ENCODE results near the gene APOB.

DNA sequence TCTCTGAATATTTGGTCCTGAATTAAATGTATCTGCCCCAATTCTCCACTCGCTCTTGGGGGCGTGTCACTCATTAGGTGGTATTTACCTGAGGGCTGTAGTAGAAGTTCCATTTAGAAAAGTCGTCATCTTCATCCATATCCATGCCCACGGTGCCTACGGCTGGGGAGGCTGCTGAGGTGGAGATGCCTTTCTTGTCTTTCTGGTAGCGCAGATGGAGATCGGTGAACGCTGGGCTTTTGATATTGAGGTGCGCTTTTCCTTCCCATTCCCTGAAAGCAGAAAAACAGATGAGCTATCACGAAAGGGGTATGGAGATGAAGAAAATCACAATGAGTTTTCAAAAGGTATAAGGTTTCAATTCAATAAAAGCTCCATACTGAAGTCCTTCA is 39.7 kb downstream of the APOB start:
- TF ChIP-seq EP300 (IDR thresholded peaks at IDR 0.05; ENCODE audit: borderline replicate concordance in 1 of 2, control insufficient read depth in 1 of 2, low read depth in 2 of 2, low read length in 2 of 2) (no peak), GATAD2B (conservative IDR thresholded peaks at IDR 0.05; ENCODE audit: low read depth) (no peak), RAD51 (IDR thresholded peaks at IDR 0.05) (no peak), RFX5 (IDR thresholded peaks at IDR 0.05; ENCODE audit: low read depth, low read length) (no peak), JUNB (IDR thresholded peaks at IDR 0.05) (no peak), ASH2L (IDR thresholded peaks at IDR 0.05; ENCODE audit: borderline replicate concordance, low read depth) (no peak), POLR2A (IDR thresholded peaks at IDR 0.05; ENCODE audit: low read depth, low read length) (no peak)
- TF ChIP-seq, protein P1, sequence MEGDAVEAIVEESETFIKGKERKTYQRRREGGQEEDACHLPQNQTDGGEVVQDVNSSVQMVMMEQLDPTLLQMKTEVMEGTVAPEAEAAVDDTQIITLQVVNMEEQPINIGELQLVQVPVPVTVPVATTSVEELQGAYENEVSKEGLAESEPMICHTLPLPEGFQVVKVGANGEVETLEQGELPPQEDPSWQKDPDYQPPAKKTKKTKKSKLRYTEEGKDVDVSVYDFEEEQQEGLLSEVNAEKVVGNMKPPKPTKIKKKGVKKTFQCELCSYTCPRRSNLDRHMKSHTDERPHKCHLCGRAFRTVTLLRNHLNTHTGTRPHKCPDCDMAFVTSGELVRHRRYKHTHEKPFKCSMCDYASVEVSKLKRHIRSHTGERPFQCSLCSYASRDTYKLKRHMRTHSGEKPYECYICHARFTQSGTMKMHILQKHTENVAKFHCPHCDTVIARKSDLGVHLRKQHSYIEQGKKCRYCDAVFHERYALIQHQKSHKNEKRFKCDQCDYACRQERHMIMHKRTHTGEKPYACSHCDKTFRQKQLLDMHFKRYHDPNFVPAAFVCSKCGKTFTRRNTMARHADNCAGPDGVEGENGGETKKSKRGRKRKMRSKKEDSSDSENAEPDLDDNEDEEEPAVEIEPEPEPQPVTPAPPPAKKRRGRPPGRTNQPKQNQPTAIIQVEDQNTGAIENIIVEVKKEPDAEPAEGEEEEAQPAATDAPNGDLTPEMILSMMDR (IDR thresholded peaks at IDR 0.05 in 2 of 3, conservative IDR thresholded peaks at IDR 0.05 in 1 of 3; ENCODE audit: control insufficient read depth in 2 of 3, extremely low read depth in 1 of 3, insufficient read depth in 1 of 3, low read depth in 3 of 3, low read length in 3 of 3) = no peak
- TF ChIP-seq, protein P2, sequence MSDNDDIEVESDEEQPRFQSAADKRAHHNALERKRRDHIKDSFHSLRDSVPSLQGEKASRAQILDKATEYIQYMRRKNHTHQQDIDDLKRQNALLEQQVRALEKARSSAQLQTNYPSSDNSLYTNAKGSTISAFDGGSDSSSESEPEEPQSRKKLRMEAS (IDR thresholded peaks at IDR 0.05; ENCODE audit: low read depth, low read length) = no peak
